Stimulated activated naive B cell treated with anti-CD40 and anti-IgM and Interleukin-4, amounts not matched to agents 10 μg/mL and 1 μg/mL and 100 μg/mL, for 72 hours (primary cell): ENCODE measurements around the gene TMC2.
"Not testable (repeated sequence)": the region's sequence is repeated elsewhere in the genome, so short reads cannot be mapped to it uniquely, and the experiment has no call there.

Experiments used
- ATAC-seq, 2 donors: fragments of 150-1000 bp; cut with Tn5 transposase; replicated peaks; 2 replicates each; pipeline ENCODE4 v1.10.0; 2021; ENCODE audit warnings: moderate library complexity in 1 of 2
- DNase-seq: peaks from one replicate; pipeline ENCODE4 v3.0.0; 2021
- H3K27ac Mint-ChIP-seq: one replicate; pipeline ENCODE4 v1.8.0; 2022; ENCODE audit warnings: mild to moderate bottlenecking, mixed read lengths
- H3K27me3 Mint-ChIP-seq, 2 donors: one replicate each; pipeline ENCODE4 v1.8.0; 2022; ENCODE audit warnings: mixed read lengths in 2 of 2
- H3K36me3 Mint-ChIP-seq, 2 donors: one replicate each; pipeline ENCODE4 v1.8.0; 2022; ENCODE audit warnings: mixed read lengths in 2 of 2, mild to moderate bottlenecking in 1 of 2
- H3K4me1 Mint-ChIP-seq, 2 donors: one replicate each; pipeline ENCODE4 v1.8.0; 2022; ENCODE audit warnings: mixed read lengths in 2 of 2, mild to moderate bottlenecking in 1 of 2
- H3K4me3 Mint-ChIP-seq, 2 donors: one replicate each; pipeline ENCODE4 v1.8.0; 2022; ENCODE audit warnings: mild to moderate bottlenecking in 2 of 2, mixed read lengths in 2 of 2, moderate library complexity in 1 of 2
- H3K9me3 Mint-ChIP-seq, 2 donors: one replicate each; pipeline ENCODE4 v1.8.0; 2022; ENCODE audit warnings: mixed read lengths in 2 of 2, mild to moderate bottlenecking in 1 of 2

TMC2 gene, protein sequence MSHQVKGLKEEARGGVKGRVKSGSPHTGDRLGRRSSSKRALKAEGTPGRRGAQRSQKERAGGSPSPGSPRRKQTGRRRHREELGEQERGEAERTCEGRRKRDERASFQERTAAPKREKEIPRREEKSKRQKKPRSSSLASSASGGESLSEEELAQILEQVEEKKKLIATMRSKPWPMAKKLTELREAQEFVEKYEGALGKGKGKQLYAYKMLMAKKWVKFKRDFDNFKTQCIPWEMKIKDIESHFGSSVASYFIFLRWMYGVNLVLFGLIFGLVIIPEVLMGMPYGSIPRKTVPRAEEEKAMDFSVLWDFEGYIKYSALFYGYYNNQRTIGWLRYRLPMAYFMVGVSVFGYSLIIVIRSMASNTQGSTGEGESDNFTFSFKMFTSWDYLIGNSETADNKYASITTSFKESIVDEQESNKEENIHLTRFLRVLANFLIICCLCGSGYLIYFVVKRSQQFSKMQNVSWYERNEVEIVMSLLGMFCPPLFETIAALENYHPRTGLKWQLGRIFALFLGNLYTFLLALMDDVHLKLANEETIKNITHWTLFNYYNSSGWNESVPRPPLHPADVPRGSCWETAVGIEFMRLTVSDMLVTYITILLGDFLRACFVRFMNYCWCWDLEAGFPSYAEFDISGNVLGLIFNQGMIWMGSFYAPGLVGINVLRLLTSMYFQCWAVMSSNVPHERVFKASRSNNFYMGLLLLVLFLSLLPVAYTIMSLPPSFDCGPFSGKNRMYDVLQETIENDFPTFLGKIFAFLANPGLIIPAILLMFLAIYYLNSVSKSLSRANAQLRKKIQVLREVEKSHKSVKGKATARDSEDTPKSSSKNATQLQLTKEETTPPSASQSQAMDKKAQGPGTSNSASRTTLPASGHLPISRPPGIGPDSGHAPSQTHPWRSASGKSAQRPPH

GRCh38 chr20:2536560-2536986 lies at the start of gene TMC2:
Gene TMC2, plus strand, starts transcription at chr20:2536573. Its CDS starts 49 bp downstream, at chr20:2536622.
- no peak within 1 kb of the TSS for H3K27ac Mint-ChIP-seq
- H3K36me3 Mint-ChIP-seq = no peaks in the 10 kb centered on the region
- no peaks in the 10 kb centered on the region for H3K4me1 Mint-ChIP-seq
- ATAC-seq (no peak), DNase-seq (no peak)
- H3K4me3 Mint-ChIP-seq = no peak within 1 kb of the TSS
- peaks cover 41 to 56% of the 10 kb centered on the region in 2 donors for H3K27me3 Mint-ChIP-seq
- H3K9me3 Mint-ChIP-seq = no peaks in the 10 kb centered on the region

DNA sequence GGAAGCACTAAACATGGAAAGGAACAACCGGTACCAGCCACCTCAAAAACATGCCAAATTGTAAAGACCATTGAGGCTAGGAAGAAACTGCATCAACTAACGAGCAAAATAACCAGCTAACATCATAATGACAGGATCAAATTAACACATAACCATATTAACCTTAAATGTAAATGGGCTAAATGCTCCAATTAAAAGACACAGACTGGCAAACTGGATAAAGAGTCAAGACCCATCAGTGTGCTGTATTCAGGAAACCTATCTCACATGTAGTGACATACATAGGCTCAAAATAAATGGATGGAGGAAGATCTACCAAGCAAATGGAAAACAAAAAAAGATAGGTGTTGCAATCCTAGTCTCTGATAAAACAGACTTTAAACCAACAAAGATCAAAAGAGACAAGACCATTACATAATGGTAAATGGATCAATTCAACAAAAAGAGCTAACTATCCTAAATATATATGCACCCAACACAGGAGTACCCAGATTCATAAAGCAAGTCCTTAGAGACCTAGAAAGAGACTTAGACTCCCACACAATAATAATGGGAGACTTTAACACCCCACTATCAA lies 33.5 kb upstream of the TMC2 start:
- H3K4me1 Mint-ChIP-seq = peaks cover 10 to 12% of the 10 kb centered on the region in 2 donors
- not testable (repeated sequence) for H3K27ac Mint-ChIP-seq, DNase-seq, H3K4me3 Mint-ChIP-seq, ATAC-seq, H3K9me3 Mint-ChIP-seq, H3K27me3 Mint-ChIP-seq
- peaks cover 20 to 43% of the 10 kb centered on the region in 2 donors for H3K36me3 Mint-ChIP-seq

DNA sequence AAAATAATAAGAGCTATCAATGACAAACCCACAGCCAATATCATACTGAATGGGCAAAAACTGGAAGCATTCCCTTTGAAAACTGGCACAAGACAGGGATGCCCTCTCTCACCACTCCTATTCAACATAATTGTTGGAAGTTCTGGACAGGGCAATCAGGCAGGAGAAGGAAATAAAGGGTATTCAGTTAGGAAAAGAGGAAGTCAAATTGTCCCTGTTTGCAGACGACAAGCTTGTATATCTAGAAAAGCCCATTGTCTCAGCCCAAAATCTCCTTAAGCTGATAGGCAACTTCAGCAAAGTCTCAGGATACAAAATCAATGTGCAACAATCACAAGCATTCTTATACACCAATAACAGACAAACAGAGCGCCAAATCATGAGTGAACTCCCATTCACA lies 31.6 kb upstream of the TMC2 start:
- not testable (repeated sequence) for H3K27ac Mint-ChIP-seq, ATAC-seq, H3K27me3 Mint-ChIP-seq, H3K9me3 Mint-ChIP-seq, DNase-seq, H3K4me3 Mint-ChIP-seq
- Mint-ChIP-seq H3K4me1 (peaks cover 11 to 22% of the 10 kb centered on the region in 2 donors), H3K36me3 (peaks cover 15 to 36% of the 10 kb centered on the region in 2 donors)

DNA sequence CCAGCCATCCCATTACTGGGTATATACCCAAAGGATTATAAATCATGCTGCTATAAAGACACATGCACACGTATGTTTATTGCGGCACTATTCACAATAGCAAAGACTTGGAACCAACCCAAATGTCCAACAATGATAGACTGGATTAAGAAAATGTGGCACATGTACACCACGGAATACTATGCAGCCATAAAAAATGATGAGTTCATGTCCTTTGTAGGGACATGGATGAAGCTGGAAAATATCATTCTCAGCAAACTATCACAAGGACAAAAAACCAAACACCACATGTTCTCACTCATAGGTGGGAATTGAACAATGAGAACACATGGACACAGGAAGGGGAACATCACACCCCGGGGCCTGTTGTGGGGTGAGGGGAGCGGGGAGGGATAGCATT lies 29.9 kb upstream of the TMC2 start:
- not testable (repeated sequence) for H3K9me3 Mint-ChIP-seq, ATAC-seq, H3K4me3 Mint-ChIP-seq, H3K27ac Mint-ChIP-seq, DNase-seq, H3K27me3 Mint-ChIP-seq
- H3K36me3 Mint-ChIP-seq = peaks cover 10 to 24% of the 10 kb centered on the region in 2 donors
- H3K4me1 Mint-ChIP-seq = peaks cover 11 to 22% of the 10 kb centered on the region in 2 donors

GRCh38 chr20:2507464-2507863 lies 28.9 kb upstream of the TMC2 start:
- ATAC-seq (no peak), DNase-seq (no peak)
- Mint-ChIP-seq H3K27ac (peak overlapping the region; percentile 98), H3K4me1 (peaks cover 11 to 17% of the 10 kb centered on the region in 2 donors), H3K36me3 (peaks cover 10 to 18% of the 10 kb centered on the region in 2 donors), H3K4me3 (peak overlapping the region; percentile 99 to 100), H3K9me3 (no peaks in the 10 kb centered on the region), H3K27me3 (peaks cover 4 to 9% of the 10 kb centered on the region in 2 donors)

DNA sequence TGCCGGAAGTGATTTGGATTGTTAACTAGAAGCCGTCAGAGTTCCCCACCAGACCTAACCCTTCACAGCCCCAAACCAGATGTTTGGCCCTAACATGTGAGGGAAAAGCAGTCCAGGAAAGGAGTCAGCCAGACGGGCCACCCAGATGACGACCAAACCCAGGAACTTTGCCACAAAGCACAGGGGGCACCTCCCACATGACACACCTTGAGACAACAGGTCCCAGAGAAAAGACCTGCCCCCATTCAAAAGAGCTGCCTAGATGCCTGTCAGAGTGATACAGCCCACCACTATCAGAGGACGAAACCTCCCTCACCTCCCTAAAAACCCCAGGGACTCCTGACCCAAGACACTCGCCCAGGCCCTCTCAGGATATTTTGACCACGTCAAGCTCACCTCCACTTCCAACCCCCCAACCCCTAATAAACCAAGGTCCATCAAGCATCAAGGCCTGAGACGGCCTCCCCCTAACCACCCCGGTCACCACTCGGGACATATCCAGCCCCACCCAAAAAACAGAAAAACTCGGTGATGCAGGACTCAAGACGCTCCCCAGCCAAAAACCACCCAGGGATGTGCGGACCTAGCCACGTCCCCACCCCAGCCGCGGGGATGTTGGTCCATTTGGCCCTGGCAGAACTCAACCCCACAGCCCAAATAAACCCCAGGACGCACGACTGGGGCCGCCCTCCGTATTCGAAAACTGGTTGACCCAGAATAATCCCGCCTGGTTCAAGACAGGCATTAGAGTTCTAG lies 28.3 kb upstream of the TMC2 start:
- Mint-ChIP-seq H3K9me3 (no peaks in the 10 kb centered on the region), H3K36me3 (peaks cover 10 to 15% of the 10 kb centered on the region in 2 donors), H3K4me3 (peak overlapping the region; percentile 99 to 100), H3K27ac (peak overlapping the region; percentile 98), H3K27me3 (peaks cover 4 to 9% of the 10 kb centered on the region in 2 donors), H3K4me1 (peaks cover 8 to 17% of the 10 kb centered on the region in 2 donors)
- ATAC-seq (peak; percentile 10 to 26), DNase-seq (no peak)

DNA sequence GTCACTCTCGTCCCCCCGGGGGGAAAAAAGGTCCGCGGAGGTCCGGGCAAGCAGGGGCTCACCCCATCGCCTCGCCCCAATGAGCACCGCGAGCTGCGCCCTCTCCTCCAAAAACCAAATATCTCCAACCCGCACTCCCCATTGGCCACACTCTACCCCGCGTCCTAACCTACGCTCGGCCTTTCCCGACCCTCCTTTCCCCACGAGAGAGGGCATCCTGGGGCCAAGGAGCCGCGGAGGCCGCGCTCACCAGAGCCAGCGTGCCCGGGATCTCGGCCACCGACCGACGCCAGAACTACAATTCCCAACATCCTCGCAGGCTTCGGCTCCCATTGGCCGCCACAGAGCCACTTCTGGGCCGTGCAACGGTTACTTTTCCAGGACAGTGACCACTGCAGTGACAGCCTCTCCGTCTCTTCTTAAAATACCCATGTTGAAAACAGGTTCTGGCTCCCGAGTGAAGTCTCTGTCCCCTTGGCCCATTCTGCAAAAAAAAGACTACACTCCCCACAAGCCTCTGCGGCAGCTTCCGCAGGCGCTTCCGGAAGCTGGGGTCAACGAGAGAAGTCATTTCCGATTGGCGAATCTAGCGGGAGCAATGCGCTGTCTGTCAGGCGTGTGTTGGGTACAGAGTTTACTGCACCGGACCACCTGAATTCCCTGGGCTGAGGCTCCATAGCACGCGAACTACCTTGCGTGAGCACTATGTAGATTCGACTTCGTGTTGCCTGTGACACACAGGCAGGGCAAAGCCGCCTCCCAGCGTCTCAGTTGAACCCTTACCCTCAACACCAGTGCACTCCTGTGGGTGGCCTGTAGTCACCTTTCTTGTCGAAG lies 27.5 kb upstream of the TMC2 start, which contains the start of gene ZNF343:
TSS of gene ZNF343 (minus strand) at position 285 of the 837 bp plus-strand sequence. CDS start 15,020 bp downstream, outside the sequence.
- Mint-ChIP-seq H3K4me3 (peak within 1 kb of the TSS; percentile 99 to 100), H3K27ac (peak within 1 kb of the TSS; percentile 98), H3K27me3 (peaks cover 4 to 9% of the 10 kb centered on the region in 2 donors), H3K9me3 (no peaks in the 10 kb centered on the region), H3K4me1 (peaks cover 6 to 17% of the 10 kb centered on the region in 2 donors), H3K36me3 (peaks cover 10% of the 10 kb centered on the region in 2 donors)
- peak; percentile 73 for DNase-seq
- peak; percentile 97 for ATAC-seq

GRCh38 chr20:2509468-2509781 lies 26.9 kb upstream of the TMC2 start:
- H3K9me3 Mint-ChIP-seq = no peaks in the 10 kb centered on the region
- ATAC-seq (no peak), DNase-seq (no peak)
- peak overlapping the region; percentile 98 for H3K27ac Mint-ChIP-seq
- peak overlapping the region; percentile 99 to 100 for H3K4me3 Mint-ChIP-seq
- H3K4me1 Mint-ChIP-seq = peaks cover 6 to 17% of the 10 kb centered on the region in 2 donors
- H3K36me3 Mint-ChIP-seq = peaks cover 8 to 10% of the 10 kb centered on the region in 2 donors
- H3K27me3 Mint-ChIP-seq = peaks cover 4 to 9% of the 10 kb centered on the region in 2 donors

DNA sequence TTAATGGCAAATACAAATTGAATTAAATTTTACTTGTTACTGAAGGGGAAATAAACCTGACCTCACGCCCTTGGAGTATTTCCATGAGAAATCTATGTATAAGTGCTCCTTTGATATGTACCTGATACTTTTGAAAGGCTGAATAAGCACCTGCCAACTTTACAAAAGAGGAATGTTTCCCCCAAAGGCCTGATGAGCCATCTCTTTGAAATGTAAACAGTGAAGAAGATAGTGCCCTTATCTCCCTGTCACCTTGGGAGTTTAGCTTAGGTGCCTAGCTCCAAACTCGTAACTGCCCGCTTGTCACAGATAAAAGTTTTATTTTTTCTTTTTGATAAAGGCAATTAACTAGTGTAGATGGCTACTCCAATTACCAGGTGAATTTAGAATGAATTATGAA lies 26.6 kb upstream of the TMC2 start:
- peaks cover 4 to 12% of the 10 kb centered on the region in 2 donors for H3K27me3 Mint-ChIP-seq
- H3K9me3 Mint-ChIP-seq = no peaks in the 10 kb centered on the region
- ATAC-seq = no peak
- no peak overlapping the region for H3K4me3 Mint-ChIP-seq
- DNase-seq = no peak
- peaks cover 7 to 8% of the 10 kb centered on the region in 2 donors for H3K36me3 Mint-ChIP-seq
- no peak overlapping the region for H3K27ac Mint-ChIP-seq
- H3K4me1 Mint-ChIP-seq = peaks cover 6 to 17% of the 10 kb centered on the region in 2 donors

GRCh38 chr20:2515203-2515602 lies 21.2 kb upstream of the TMC2 start:
- no peak for ATAC-seq
- peaks cover 4 to 19% of the 10 kb centered on the region in 2 donors for H3K27me3 Mint-ChIP-seq
- no peak for DNase-seq
- no peaks in the 10 kb centered on the region for H3K9me3 Mint-ChIP-seq
- no peaks in the 10 kb centered on the region for H3K4me1 Mint-ChIP-seq
- H3K36me3 Mint-ChIP-seq = no peaks in the 10 kb centered on the region
- no peak overlapping the region for H3K4me3 Mint-ChIP-seq
- no peak overlapping the region for H3K27ac Mint-ChIP-seq

DNA sequence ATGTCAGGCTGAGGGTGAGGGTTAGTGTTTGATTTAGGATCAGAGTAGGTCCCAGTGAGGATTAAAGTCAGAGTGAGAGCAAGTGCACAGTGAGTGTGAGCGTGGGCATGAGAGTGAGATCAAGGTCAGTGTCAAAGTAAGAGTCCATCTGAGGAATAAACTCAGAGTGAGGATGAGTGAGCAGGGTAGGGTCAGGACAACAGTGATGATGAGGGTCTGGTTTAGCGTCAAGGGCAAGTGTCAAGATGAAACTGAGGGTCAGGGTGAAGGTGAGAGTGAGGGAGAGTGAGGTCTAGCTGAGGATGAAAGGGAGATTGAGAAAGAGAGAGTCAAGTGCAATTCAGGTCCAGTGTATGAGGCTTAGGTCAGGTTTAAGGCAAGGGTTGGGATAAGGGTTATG lies 20.0 kb upstream of the TMC2 start:
- H3K27ac Mint-ChIP-seq = no peak overlapping the region
- no peak for DNase-seq
- ATAC-seq = no peak
- H3K27me3 Mint-ChIP-seq = peaks cover 0 to 19% of the 10 kb centered on the region in 2 donors
- H3K36me3 Mint-ChIP-seq = no peaks in the 10 kb centered on the region
- H3K4me1 Mint-ChIP-seq = peaks cover under 1 to 2% of the 10 kb centered on the region in 2 donors
- H3K9me3 Mint-ChIP-seq = no peaks in the 10 kb centered on the region
- no peak overlapping the region for H3K4me3 Mint-ChIP-seq

- H3K4me1 Mint-ChIP-seq = peaks cover 4 to 7% of the 10 kb centered on the region in 2 donors
- H3K9me3 Mint-ChIP-seq = no peaks in the 10 kb centered on the region
- no peak overlapping the region for H3K4me3 Mint-ChIP-seq
- DNase-seq (no peak), ATAC-seq (no peak)
- no peak overlapping the region for H3K27ac Mint-ChIP-seq
- no peaks in the 10 kb centered on the region for H3K36me3 Mint-ChIP-seq
- peaks cover 0 to 22% of the 10 kb centered on the region in 2 donors for H3K27me3 Mint-ChIP-seq
Measured at GRCh38 chr20:2518096-2518495, 18.3 kb upstream of the TMC2 start.

GRCh38 chr20:2518558-2518957 lies 17.8 kb upstream of the TMC2 start:
- no peaks in the 10 kb centered on the region for H3K9me3 Mint-ChIP-seq
- DNase-seq = no peak
- H3K36me3 Mint-ChIP-seq = no peaks in the 10 kb centered on the region
- peaks cover 0 to 22% of the 10 kb centered on the region in 2 donors for H3K27me3 Mint-ChIP-seq
- ATAC-seq = no peak
- H3K4me3 Mint-ChIP-seq = no peak overlapping the region
- no peak overlapping the region for H3K27ac Mint-ChIP-seq
- peaks cover 4 to 7% of the 10 kb centered on the region in 2 donors for H3K4me1 Mint-ChIP-seq
